Right lung (tissue), 5 donors: ENCODE data around the gene CCL15. TPM values are rescaled to one million over a fixed set of nuclear protein-coding genes. Genes with fewer than 3 reads are reported as not detected.
A peak's percentile ranks its signal among the peaks of the same experiment; 100 is the strongest.
"Not testable (repeated sequence)": the region's sequence is repeated elsewhere in the genome, so short reads cannot be mapped to it uniquely, and the experiment has no call there.

Source experiments
- DNase-seq, 2 donors: peaks; one replicate each; pipeline ENCODE4 v3.0.0-alpha.2; 2013
- polyA plus RNA-seq, 5 donors: library from polyadenylated mRNA; unstranded; fragments of 120-200 nt; gene quantifications; one replicate each; pipeline versions ENCODE4 v1.2.1 to v1.2.3, GENCODE V29; 2013; ENCODE audit warnings: inconsistent platforms in 1 of 5, low replicate concordance in 1 of 5; ENCODE audit not compliant: insufficient read length in 5 of 5, insufficient read depth in 1 of 5

The CCL15 gene
- polyA plus RNA-seq, 5 donors: 0.11 to 0.41 (median 0.25) TPM

- no peak for DNase-seq
Measured at GRCh38 chr17:35998018-35998545, 3.3 kb downstream of the CCL15 start.

DNA sequence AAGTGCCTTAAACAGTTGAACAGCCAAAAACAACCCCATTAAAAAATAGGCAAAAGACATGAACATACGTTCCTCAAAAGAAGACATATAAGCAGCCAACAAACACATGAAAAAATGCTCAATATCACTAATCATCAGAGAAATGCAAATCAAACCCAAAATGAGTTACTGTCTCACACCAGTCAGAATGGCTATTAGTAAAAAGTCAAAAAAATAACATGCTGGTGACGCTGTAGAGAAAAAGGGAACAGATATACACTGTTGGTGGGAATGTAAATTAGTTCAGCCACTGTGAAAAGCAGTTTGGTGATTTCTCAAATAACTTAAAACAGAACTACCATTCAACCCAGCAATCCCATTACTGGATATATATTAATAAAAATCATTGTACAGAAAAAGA, 6.0 kb downstream of the CCL15 start:
- not testable (repeated sequence) for DNase-seq

- no peak for DNase-seq
Measured at GRCh38 chr17:35991075-35991474, 10.3 kb downstream of the CCL15 start.

DNA sequence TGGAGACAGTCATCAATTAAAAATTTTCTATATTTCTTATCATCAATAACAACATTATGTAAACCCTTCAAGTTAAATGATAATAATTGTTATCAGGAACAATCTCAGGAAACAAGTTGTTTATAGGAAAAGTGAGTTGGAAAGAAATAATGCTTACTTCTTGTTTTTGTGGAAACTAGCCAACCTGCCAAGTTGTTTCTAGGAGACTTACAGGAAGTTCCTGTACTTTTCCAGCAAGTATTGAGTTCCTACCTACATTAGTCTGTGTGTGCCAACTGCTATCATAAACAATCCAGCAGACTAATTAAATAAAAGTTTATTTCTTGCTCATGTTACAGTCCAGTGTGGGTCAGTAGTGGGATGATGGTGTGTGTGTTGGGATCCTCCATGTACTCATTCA, 13.2 kb downstream of the CCL15 start:
- DNase-seq: no peak

DNA sequence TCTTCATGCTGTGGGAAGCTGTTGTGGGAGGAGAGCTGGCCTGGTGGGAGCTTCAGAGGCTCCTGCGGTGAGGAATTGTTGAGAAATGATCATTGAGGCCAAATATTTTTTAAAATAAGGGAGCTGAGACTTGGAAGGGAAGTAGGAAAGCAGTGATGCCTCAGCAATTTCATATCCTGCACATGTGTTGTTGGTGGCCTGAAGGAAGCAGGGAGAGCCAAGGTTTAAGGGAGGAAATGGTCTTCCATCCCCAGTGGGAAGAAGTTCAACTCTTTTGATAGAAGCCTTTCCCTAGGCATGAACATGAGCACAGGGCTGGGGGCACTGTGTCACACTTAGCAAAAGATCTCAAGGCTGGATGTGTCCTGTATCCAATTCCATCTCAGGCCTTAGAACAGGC, 14.7 kb downstream of the CCL15 start, which contains the start of gene CCL14:
CCL14 (minus strand) TSS at position 87 of the 400 bp plus-strand sequence; CDS start at position 7, 80 bp downstream.
- no peak for DNase-seq

DNA sequence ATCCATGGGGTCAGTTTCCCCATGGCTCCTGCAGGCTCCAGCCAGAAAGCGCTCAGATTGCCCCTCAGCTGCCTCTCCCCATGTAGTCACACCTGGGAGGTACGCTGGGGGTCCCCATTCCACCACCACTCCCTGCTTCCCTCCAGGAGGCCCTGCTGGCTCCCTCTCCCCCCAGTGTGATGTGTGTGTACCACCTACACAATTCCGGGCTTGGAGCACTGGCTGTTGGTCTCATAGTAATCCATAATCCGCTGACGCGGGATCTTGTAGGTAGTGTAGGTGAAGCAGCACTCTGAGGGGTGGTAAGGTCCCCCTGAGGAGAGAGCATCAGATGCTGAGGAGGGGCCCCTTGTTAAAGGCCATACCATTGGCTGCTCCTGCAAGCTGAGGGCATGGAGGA, 17.2 kb downstream of the CCL15 start:
- DNase-seq: no peak

GRCh38 chr17:35982409-35983191, 18.8 kb downstream of the CCL15 start:
- DNase-seq: no peak

- no peak for DNase-seq
Measured at GRCh38 chr17:35981908-35982330, 19.4 kb downstream of the CCL15 start.

- no peak for DNase-seq
Measured at GRCh38 chr17:35981246-35981645, 20.1 kb downstream of the CCL15 start, which contains the start of gene CCL16. Gene CCL16, minus strand, starts transcription at chr17:35981497. Its CDS starts 77 bp downstream, at chr17:35981420.

- DNase-seq: no peak
Measured at GRCh38 chr17:35978346-35978745, 23.0 kb downstream of the CCL15 start.

DNA sequence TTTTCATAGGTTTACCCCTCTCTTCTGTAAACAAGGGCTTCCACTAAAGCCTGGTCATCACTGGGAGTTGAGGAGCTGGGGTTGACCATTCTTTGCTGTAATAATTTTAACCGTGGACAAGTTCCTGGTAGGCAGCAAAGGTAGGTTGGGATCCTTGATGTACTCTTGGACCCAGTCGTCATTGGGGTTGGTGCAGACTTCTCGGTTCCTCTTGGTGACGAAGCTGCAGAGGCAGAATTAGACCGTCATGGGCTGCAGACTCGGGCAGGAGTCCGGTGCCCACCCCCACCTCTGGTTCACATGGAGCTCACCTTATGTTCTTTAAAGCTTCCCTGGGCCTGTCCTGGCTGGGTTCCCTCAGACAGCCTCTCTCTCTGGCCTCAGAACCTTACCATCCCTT, 23.8 kb downstream of the CCL15 start:
- DNase-seq: no peak

DNA sequence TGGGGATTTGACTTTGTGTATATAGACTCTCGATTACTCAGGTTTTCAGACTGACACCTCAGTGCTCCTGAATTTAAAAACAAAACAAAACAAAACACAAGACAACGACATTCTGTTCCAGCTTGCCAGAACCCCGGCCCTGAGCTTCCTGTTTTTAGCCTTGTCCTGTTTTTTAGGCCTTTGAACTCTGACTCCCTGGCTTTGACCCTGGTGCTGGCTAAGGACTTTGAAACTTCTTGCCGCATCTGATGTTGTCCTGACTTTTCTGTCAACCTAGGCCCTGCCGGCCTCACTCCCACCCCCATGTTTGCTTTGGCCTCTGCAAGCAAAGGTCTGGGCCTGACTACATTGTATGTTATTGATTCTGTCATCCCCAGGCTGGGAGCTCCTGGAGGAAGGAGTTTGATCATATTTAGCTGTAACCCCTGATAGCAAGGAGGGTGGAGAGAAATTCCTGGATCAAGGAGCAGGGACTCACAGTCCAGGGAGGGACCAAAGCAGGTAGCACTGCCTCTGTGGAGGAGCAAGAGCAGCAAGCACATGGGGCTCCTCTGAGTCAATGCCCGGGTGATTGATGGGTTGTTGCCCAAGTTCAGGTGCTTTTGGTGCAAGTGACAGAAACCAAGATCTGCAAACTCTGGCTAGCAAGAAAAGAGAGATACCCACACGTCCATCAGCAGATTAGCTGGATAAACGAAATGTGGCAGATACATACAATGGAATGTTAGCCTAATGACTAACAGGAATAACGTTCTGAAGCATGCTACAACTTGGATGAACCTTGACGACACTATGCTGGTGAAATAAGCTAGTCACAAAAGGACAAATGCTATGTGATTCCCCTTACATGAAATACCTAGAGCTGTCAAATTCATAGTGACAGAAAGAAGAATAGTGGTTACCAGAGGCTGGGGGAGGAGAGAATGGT, 27.8 kb downstream of the CCL15 start:
- no peak for DNase-seq

- DNase-seq: no peak
Measured at GRCh38 chr17:35972945-35973332, 28.4 kb downstream of the CCL15 start.

DNA sequence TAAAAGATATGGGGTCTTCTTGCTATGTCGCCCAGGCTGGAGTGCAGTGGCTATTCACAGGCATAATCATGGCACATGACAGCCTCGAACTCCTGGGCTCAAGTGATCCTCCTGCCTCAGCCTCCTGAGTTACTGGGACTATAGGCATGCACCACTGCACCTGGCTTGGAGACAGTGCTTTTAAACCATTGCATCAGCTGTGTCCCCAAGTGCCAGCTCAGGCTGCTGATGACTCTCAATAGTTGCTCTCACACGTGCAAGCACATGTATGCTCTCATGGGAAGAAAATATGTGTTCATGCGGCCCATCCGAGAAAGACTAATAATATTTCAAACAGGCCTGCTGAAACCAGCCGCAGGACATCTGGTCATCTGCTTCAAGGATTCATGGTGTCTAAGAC, 28.8 kb downstream of the CCL15 start:
- no peak for DNase-seq

DNA sequence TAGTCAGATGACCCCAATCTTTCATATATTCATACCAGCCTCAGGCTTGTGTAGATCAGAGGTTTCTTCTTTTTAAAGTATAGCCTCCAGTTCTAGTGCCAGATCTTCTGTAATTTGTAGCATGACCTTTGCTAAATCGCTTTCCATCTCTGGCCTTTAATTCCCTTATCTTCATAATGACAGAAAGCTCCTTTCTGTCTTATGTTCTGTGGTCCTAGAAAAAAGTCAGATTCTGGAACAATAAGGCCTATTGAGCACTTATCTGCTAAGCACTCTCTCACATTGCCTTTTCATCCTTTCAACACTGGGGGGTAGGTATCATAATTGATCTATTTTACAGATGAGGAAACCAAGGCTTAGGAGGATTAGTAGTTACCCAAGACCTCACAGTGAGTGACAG, 29.3 kb downstream of the CCL15 start:
- DNase-seq: no peak

GRCh38 chr17:35969558-35970380, 31.6 kb downstream of the CCL15 start:
- DNase-seq: peak; percentile 65 to 79

- no peak for DNase-seq
Measured at GRCh38 chr17:35968520-35969054, 32.8 kb downstream of the CCL15 start.

- no peak for DNase-seq
Measured at GRCh38 chr17:35965272-35965671, 36.1 kb downstream of the CCL15 start.

GRCh38 chr17:35963663-35964062, 37.7 kb downstream of the CCL15 start:
- no peak for DNase-seq

DNA sequence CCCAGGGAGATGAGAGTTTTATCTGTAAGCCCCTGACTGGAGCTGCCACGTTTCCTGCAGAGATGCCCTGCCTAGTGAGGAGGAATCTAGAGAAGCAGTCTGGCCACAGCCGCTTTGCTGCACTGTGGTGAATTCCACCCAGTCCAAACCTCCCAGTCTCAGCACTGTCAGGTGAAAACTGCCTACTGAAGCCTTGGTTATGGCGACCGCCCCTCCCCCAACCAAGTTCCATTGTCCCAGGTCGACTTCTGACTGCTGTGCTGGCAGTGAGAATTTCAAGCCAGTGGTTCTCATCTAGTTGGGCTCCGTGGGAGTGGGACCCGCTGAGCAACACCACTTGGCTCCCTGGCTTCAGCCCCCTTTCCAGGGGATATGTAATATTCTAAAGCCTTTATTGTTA, 47.6 kb downstream of the CCL15 start:
- DNase-seq: no peak

GRCh38 chr17:35949401-35949800, 52.0 kb downstream of the CCL15 start:
- no peak for DNase-seq
